B cell (primary cell): ENCODE measurements around the gene NPTXR. TPM values are rescaled to one million over a fixed set of nuclear protein-coding genes. Genes with fewer than 3 reads are reported as not detected.

Experiments
- ATAC-seq: fragments of 200-7000 bp; cut with Tn5 transposase; one replicate; pipeline ENCODE4 v1.10.0; 2021; ENCODE audit warnings: low read depth, mild to moderate bottlenecking, moderate number of reproducible peaks, moderate library complexity
- CTCF ChIA-PET: fragments of 350-600 bp; sonication (Branson Sonifier 250); formaldehyde crosslinking; loops from one replicate; lab custom pipeline; 2021; ENCODE audit warnings: antibody characterized with exemption, inconsistent platforms; lab: Charles Lee
- POLR2A ChIA-PET: fragments of 350-600 bp; sonication (Branson Sonifier 250); formaldehyde crosslinking; loops from one replicate; lab custom pipeline; 2021; ENCODE audit warnings: antibody characterized with exemption; lab: Charles Lee
- DNase-seq: peaks from one replicate; pipeline ENCODE4 v3.0.0; 2013
- H2AFZ ChIP-seq: 2 replicates; pipeline ENCODE4 v1.6.1; 2012; ENCODE audit warnings: mild to moderate bottlenecking, low read depth, low read length; ENCODE audit not compliant: insufficient read depth, poor library complexity, severe bottlenecking
- H3K27ac ChIP-seq, 2 donors: 1 replicate in 1 of 2; 2 replicates in 1 of 2; pipeline ENCODE4 v1.5.1; 2012 to 2013; ENCODE audit warnings: low read length in 2 of 2, mild to moderate bottlenecking in 2 of 2, moderate library complexity in 1 of 2
- H3K27me3 ChIP-seq, 4 experiments: fragments of 200-600 bp in 1 of 4; sonication (generic) in 1 of 4; replicated peaks in 1 of 4; 1 replicate in 2 of 4; 2 replicates in 2 of 4; pipeline versions ENCODE4 v1.6.1 to v1.7.0; 2013 to 2016; ENCODE audit warnings: low read length in 3 of 4, mild to moderate bottlenecking in 2 of 4, mixed read lengths in 1 of 4, moderate library complexity in 1 of 4; ENCODE audit not compliant: insufficient read depth in 4 of 4, control insufficient read depth in 3 of 4; ENCODE audit errors: control extremely low read depth in 1 of 4
- H3K36me3 ChIP-seq, 2 experiments: replicated peaks in 1 of 2; 1 replicate in 1 of 2; 2 replicates in 1 of 2; pipeline versions ENCODE4 v1.6.1 to v1.7.1; 2013; ENCODE audit warnings: low read length in 1 of 2; ENCODE audit not compliant: insufficient read depth in 2 of 2, control insufficient read depth in 1 of 2; ENCODE audit errors: control extremely low read depth in 1 of 2, extremely low read depth in 1 of 2
- H3K4me1 ChIP-seq, 2 donors: fragments of 200-600 bp in 1 of 2; sonication (generic) in 1 of 2; 1 replicate in 1 of 2; 2 replicates in 1 of 2; pipeline versions ENCODE4 v1.5.1 to v1.6.1; 2013 to 2017; ENCODE audit warnings: low read length in 2 of 2; ENCODE audit not compliant: control insufficient read depth in 2 of 2, insufficient read depth in 2 of 2
- H3K4me2 ChIP-seq: replicated peaks from 2 replicates; pipeline ENCODE3; 2012; ENCODE audit warnings: mild to moderate bottlenecking, low read depth, low read length; ENCODE audit not compliant: poor library complexity, severe bottlenecking
- H3K4me3 ChIP-seq, 5 experiments: fragments of 200-600 bp in 1 of 5; sonication (generic) in 1 of 5; 1 replicate in 3 of 5; 2 replicates in 2 of 5; pipeline versions ENCODE4 v1.5.1 to v1.7.0; 2011 to 2016; ENCODE audit warnings: low read length in 4 of 5, mild to moderate bottlenecking in 4 of 5, low read depth in 2 of 5, control low read depth in 1 of 5, moderate library complexity in 1 of 5; ENCODE audit not compliant: insufficient read depth in 1 of 5; ENCODE audit errors: control extremely low read depth in 1 of 5, extremely low read depth in 1 of 5
- H3K79me2 ChIP-seq: fragments of 200-600 bp; sonication (generic); one replicate; pipeline ENCODE4 v1.6.0; 2016; ENCODE audit warnings: low read length; ENCODE audit not compliant: control insufficient read depth, insufficient read depth
- H3K9ac ChIP-seq: fragments of 200-600 bp; sonication (generic); 2 replicates; pipeline ENCODE4 v1.6.1; 2017; ENCODE audit warnings: mild to moderate bottlenecking, low read length, moderate library complexity
- H3K9me3 ChIP-seq, 3 donors: one replicate each; pipeline versions ENCODE4 v1.6.1 to v1.7.1; 2013; ENCODE audit warnings: low read length in 2 of 3; ENCODE audit not compliant: control insufficient read depth in 2 of 3, insufficient read depth in 1 of 3; ENCODE audit errors: control extremely low read depth in 1 of 3
- H4K20me1 ChIP-seq: 2 replicates; pipeline ENCODE4 v1.6.0; 2012; ENCODE audit warnings: mild to moderate bottlenecking, low read length; ENCODE audit not compliant: insufficient read depth, control insufficient read depth, poor library complexity, severe bottlenecking
- H3K27ac Mint-ChIP-seq: one replicate; pipeline ENCODE4 v1.8.0; 2021; ENCODE audit warnings: mixed read lengths
- H3K27me3 Mint-ChIP-seq: one replicate; pipeline ENCODE4 v1.8.0; 2021; ENCODE audit warnings: mixed read lengths
- H3K4me1 Mint-ChIP-seq: one replicate; pipeline ENCODE4 v1.8.0; 2021; ENCODE audit warnings: mixed read lengths
- H3K4me3 Mint-ChIP-seq: one replicate; pipeline ENCODE4 v1.8.0; 2021; ENCODE audit warnings: mixed read lengths
- H3K9me3 Mint-ChIP-seq: one replicate; pipeline ENCODE4 v1.8.0; 2022; ENCODE audit warnings: mixed read lengths; ENCODE audit not compliant: insufficient read depth
- CTCF ChIP-seq: fragments of 200-600 bp; IDR thresholded peaks from one replicate; pipeline ENCODE4 v1.8.0; 2022; ENCODE audit warnings: antibody characterized with exemption, mild to moderate bottlenecking
- EZH2 ChIP-seq: IDR thresholded peaks from 2 replicates; pipeline ENCODE4 v1.6.1; 2012; ENCODE audit warnings: borderline replicate concordance, low read depth, mild to moderate bottlenecking, moderate library complexity, low read length; ENCODE audit not compliant: insufficient read depth, poor library complexity, severe bottlenecking
- WGBS: methylation state at CpG from one replicate; pipeline ENCODE4 v1.1.5; 2013; ENCODE audit warnings: missing lambda C conversion rate; ENCODE audit not compliant: insufficient coverage; 5-methylcytosine and 5-hydroxymethylcytosine counted together
- intact Hi-C: fragments of 100-400 bp; cut with micrococcal nuclease; formaldehyde crosslinking; loops from one replicate; pipeline ENCODE4 v1.10.0; 2022
- polyA plus RNA-seq: library from polyadenylated mRNA; depleted of rRNA; stranded (reverse); fragments of >200 nt; gene quantifications from 2 replicates; pipeline ENCODE4 v1.2.3, GENCODE V29; 2012
- total RNA-seq, 2 donors: library from RNA; stranded (reverse); fragments of 120-200 nt in 1 of 2; gene quantifications; 1 replicate in 1 of 2; 2 replicates in 1 of 2; pipeline versions ENCODE4 v1.2.3 to v1.2.4, GENCODE V29; 2013 to 2022

The NPTXR gene
- total and polyA plus RNA-seq, 2 donors (not counting 1 experiment from before 2014, with no cell fraction given) = 0.16 to 0.71 TPM

GRCh38 chr22:38835888-38836301 lies 7.9 kb downstream of the NPTXR start:
- Histone ChIP-seq H3K27ac (no peak overlapping the region), H3K4me1 (no peaks in the 10 kb centered on the region), H3K4me3 (no peak overlapping the region), H3K79me2 (no peaks in the 10 kb centered on the region), H3K9me3 (peaks cover 0 to 3% (median 0%) of the 10 kb centered on the region in 3 donors), H4K20me1 (no peaks in the 10 kb centered on the region), H3K36me3 (no peaks in the 10 kb centered on the region), H2AFZ (no peak overlapping the region), H3K4me2 (no peak overlapping the region), H3K27me3 (peaks cover 0 to 27% (median 9%) of the 10 kb centered on the region in 4 experiments), H3K9ac (no peak overlapping the region)
- H3K4me1 Mint-ChIP-seq = no peaks in the 10 kb centered on the region
- WGBS = 92% methylated on average over 19 of the region's 19 CpGs
- POLR2A ChIA-PET = interaction anchor here (0.7 kb wide), 1 partner anchor 107 kb away, joined by 3 read pairs; no protein-coding TSS in a partner anchor
- CTCF ChIA-PET = no interaction called here
- no peak for TF ChIP-seq CTCF
- no peak for TF ChIP-seq EZH2
- H3K4me3 Mint-ChIP-seq = no peak overlapping the region
- ATAC-seq (no peak), DNase-seq (no peak)
- intact Hi-C loops = no loop called here
- peaks cover 48% of the 10 kb centered on the region for H3K27me3 Mint-ChIP-seq
- H3K27ac Mint-ChIP-seq = no peak overlapping the region
- no peaks in the 10 kb centered on the region for H3K9me3 Mint-ChIP-seq

GRCh38 chr22:38834991-38835390 lies 8.8 kb downstream of the NPTXR start:
- H4K20me1 ChIP-seq = no peaks in the 10 kb centered on the region
- WGBS = 94% methylated on average over 4 of the region's 5 CpGs
- H2AFZ ChIP-seq = no peak overlapping the region
- no peaks in the 10 kb centered on the region for H3K4me1 ChIP-seq
- H3K4me2 ChIP-seq = no peak overlapping the region
- ChIA-PET CTCF (no interaction called here), POLR2A (no interaction called here)
- H3K27ac ChIP-seq = no peak overlapping the region
- Mint-ChIP-seq H3K9me3 (no peaks in the 10 kb centered on the region), H3K27me3 (peaks cover 38% of the 10 kb centered on the region), H3K4me1 (no peaks in the 10 kb centered on the region), H3K27ac (no peak overlapping the region), H3K4me3 (no peak overlapping the region)
- no peak for TF ChIP-seq CTCF
- no peak for TF ChIP-seq EZH2
- H3K79me2 ChIP-seq = no peaks in the 10 kb centered on the region
- H3K4me3 ChIP-seq = no peak overlapping the region
- ATAC-seq (no peak), DNase-seq (no peak)
- intact Hi-C loops = no loop called here
- H3K9me3 ChIP-seq = peaks cover 0 to 3% (median 0%) of the 10 kb centered on the region in 3 donors
- H3K36me3 ChIP-seq = no peaks in the 10 kb centered on the region
- H3K9ac ChIP-seq = no peak overlapping the region
- H3K27me3 ChIP-seq = peaks cover 0 to 18% (median 5%) of the 10 kb centered on the region in 4 experiments
